Trophoblast cell (in vitro differentiated cells and primary cell): ENCODE data around the gene QRFP. TPM values are rescaled to one million over a fixed set of nuclear protein-coding genes. Genes with fewer than 3 reads are reported as not detected.

Source experiments
- DNase-seq, 2 donors: peaks; one replicate each; pipeline ENCODE4 v3.0.0-alpha.2; 2016
- H2AFZ ChIP-seq: 2 replicates; pipeline ENCODE4 v1.6.1; 2013; ENCODE audit warnings: low read length, moderate library complexity, mild to moderate bottlenecking; ENCODE audit not compliant: insufficient read depth, poor library complexity
- H2AK5ac ChIP-seq: 2 replicates; pipeline ENCODE4 v1.6.1; 2013; ENCODE audit warnings: mild to moderate bottlenecking, low read length
- H2BK120ac ChIP-seq: 2 replicates; pipeline ENCODE4 v1.6.1; 2013; ENCODE audit warnings: low read length, mild to moderate bottlenecking, moderate library complexity; ENCODE audit not compliant: insufficient read depth, poor library complexity
- H2BK12ac ChIP-seq: 2 replicates; pipeline ENCODE4 v1.6.1; 2013; ENCODE audit warnings: mild to moderate bottlenecking, low read length, moderate library complexity
- H2BK5ac ChIP-seq: 2 replicates; pipeline ENCODE4 v1.6.1; 2013; ENCODE audit warnings: low read length, low read depth, moderate library complexity, mild to moderate bottlenecking; ENCODE audit not compliant: poor library complexity
- H3K14ac ChIP-seq: 2 replicates; pipeline ENCODE4 v1.6.1; 2013; ENCODE audit warnings: mild to moderate bottlenecking, low read length
- H3K18ac ChIP-seq: 2 replicates; pipeline ENCODE4 v1.6.1; 2013; ENCODE audit warnings: mild to moderate bottlenecking, low read length
- H3K23ac ChIP-seq: 2 replicates; pipeline ENCODE4 v1.6.1; 2013; ENCODE audit warnings: low read length
- H3K27ac ChIP-seq: 2 replicates; pipeline ENCODE4 v1.5.1; 2013; ENCODE audit warnings: low read depth, mild to moderate bottlenecking, inconsistent platforms, low read length, moderate library complexity
- H3K27me3 ChIP-seq: 2 replicates; pipeline ENCODE4 v1.6.1; 2013; ENCODE audit warnings: inconsistent platforms, mild to moderate bottlenecking, low read length, moderate library complexity; ENCODE audit not compliant: insufficient read depth
- H3K36me3 ChIP-seq, 2 experiments: 1 replicate in 1 of 2; 2 replicates in 1 of 2; pipeline ENCODE4 v1.6.1; 2013; ENCODE audit warnings: low read length in 2 of 2, mild to moderate bottlenecking in 2 of 2, moderate library complexity in 1 of 2; ENCODE audit not compliant: insufficient read depth in 2 of 2, control insufficient read depth in 1 of 2
- H3K4ac ChIP-seq: 2 replicates; pipeline ENCODE4 v1.6.1; 2013; ENCODE audit warnings: low read depth, mild to moderate bottlenecking, low read length, moderate library complexity
- H3K4me1 ChIP-seq, 2 experiments: 1 replicate in 1 of 2; 2 replicates in 1 of 2; pipeline ENCODE4 v1.6.1; 2013; ENCODE audit warnings: low read length in 2 of 2, mild to moderate bottlenecking in 2 of 2, moderate library complexity in 1 of 2; ENCODE audit not compliant: insufficient read depth in 2 of 2, control insufficient read depth in 1 of 2
- H3K4me2 ChIP-seq: 2 replicates; pipeline ENCODE4 v1.6.1; 2013; ENCODE audit warnings: inconsistent platforms, mild to moderate bottlenecking, low read length, moderate library complexity
- H3K4me3 ChIP-seq: 2 replicates; pipeline ENCODE4 v1.5.1; 2013; ENCODE audit warnings: mild to moderate bottlenecking, low read depth, low read length, inconsistent platforms
- H3K79me1 ChIP-seq: one replicate; pipeline ENCODE4 v1.6.1; 2013; ENCODE audit warnings: low read length
- H3K79me2 ChIP-seq: 2 replicates; pipeline ENCODE4 v1.6.1; 2013; ENCODE audit warnings: low read length, mild to moderate bottlenecking; ENCODE audit not compliant: control insufficient read depth, insufficient read depth, poor library complexity
- H3K9ac ChIP-seq: 2 replicates; pipeline ENCODE4 v1.6.1; 2013; ENCODE audit warnings: mild to moderate bottlenecking, low read length
- H3K9me3 ChIP-seq: 2 replicates; pipeline ENCODE4 v1.6.1; 2013; ENCODE audit warnings: low read depth, mild to moderate bottlenecking, control low read depth, inconsistent platforms, low read length; ENCODE audit not compliant: insufficient read depth
- H4K12ac ChIP-seq: 2 replicates; pipeline ENCODE4 v1.6.1; 2013; ENCODE audit warnings: low read depth, mild to moderate bottlenecking, low read length, moderate library complexity
- H4K8ac ChIP-seq: 2 replicates; pipeline ENCODE4 v1.6.1; 2013; ENCODE audit warnings: low read depth, mild to moderate bottlenecking, low read length, moderate library complexity
- H4K91ac ChIP-seq: one replicate; pipeline ENCODE4 v1.6.1; 2013; ENCODE audit warnings: low read depth, mild to moderate bottlenecking, low read length, moderate library complexity
- WGBS: extraction: QIAGEN DNeasy Blood & Tissue Kit; methylation state at CpG from one replicate; pipeline ENCODE4 v1.1.7; 2013; ENCODE audit warnings: missing lambda C conversion rate; ENCODE audit not compliant: insufficient read length, insufficient coverage; ENCODE audit errors: extremely low coverage; 5-methylcytosine and 5-hydroxymethylcytosine counted together
- polyA plus RNA-seq: library from polyadenylated mRNA; stranded (reverse); fragments of 200-250 nt; gene quantifications from 2 replicates; pipeline ENCODE4 v1.2.3, GENCODE V29; 2013

QRFP gene
- polyA plus RNA-seq: 0.10 and 0.11 TPM in 2 replicates

DNA sequence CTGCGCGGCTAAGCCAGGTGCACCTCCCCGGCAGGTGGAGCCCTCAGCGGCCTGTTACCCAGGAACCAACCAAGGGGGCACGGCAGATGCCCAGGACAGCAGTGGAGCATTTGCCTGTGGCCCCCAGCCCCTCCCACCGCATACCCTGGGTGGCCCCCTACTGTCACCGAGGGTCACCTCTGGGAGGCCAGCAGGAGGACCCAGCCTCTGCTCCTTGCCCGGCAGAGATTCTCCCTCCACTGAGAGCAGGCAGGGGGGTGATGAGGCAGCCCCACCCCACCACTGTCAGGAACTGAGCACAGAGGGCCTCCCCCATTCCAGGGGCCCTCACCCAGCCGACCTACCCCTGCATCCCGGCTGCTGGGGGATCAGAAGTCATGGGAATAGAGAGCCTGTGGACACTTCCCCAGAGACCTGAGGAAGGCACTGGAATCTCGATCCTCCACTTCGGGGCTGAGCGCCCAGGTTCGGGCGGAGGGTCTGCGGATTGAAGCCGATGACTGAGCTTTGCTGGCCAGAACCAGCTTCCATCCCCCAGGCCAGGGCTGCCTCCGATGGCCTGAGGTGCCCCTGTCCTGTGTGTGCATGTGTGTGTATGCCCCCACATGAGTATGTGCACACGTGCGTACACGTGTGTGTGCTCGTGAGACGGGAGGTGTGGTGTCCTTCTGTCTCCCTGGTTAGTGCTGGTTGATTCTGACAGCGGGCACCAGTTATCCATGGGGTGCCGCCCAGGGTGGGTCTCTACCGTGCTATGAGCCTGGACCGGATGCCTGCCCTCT is at the start of gene QRFP:
Gene QRFP, minus strand, starts transcription at position 580 of the 782 bp plus-strand sequence. CDS start 2,974 bp downstream, outside the sequence.
- Histone ChIP-seq H4K8ac (no peak within 1 kb of the TSS), H4K91ac (no peak within 1 kb of the TSS), H3K27me3 (no peaks in the 10 kb centered on the region), H3K27ac (no peak within 1 kb of the TSS), H3K79me2 (no peaks in the 10 kb centered on the region), H2BK120ac (no peak within 1 kb of the TSS), H3K4me2 (no peak within 1 kb of the TSS), H3K14ac (no peak within 1 kb of the TSS), H3K79me1 (no peaks in the 10 kb centered on the region), H3K36me3 (peaks cover 8 to 17% of the 10 kb centered on the region in 2 experiments), H3K18ac (no peak within 1 kb of the TSS), H3K4me1 (no peaks in the 10 kb centered on the region), H3K9ac (no peak within 1 kb of the TSS), H2AFZ (no peak within 1 kb of the TSS), H2BK5ac (no peak within 1 kb of the TSS), H2BK12ac (no peak within 1 kb of the TSS), H3K9me3 (no peaks in the 10 kb centered on the region), H3K4ac (no peak within 1 kb of the TSS), H4K12ac (no peak within 1 kb of the TSS), H3K4me3 (peak within 1 kb of the TSS; percentile 41), H2AK5ac (no peak within 1 kb of the TSS), H3K23ac (no peak within 1 kb of the TSS)
- DNase-seq: peak in 1 of 2 donors; percentile 18
- WGBS: no CpG with 5 or more reads among the region's 27 CpGs

- Histone ChIP-seq H3K14ac (no peak overlapping the region), H2AFZ (no peak overlapping the region), H3K4ac (no peak overlapping the region), H3K36me3 (no peaks in the 10 kb centered on the region), H2BK5ac (no peak overlapping the region), H3K27ac (no peak overlapping the region), H3K23ac (no peak overlapping the region), H3K4me2 (no peak overlapping the region), H4K8ac (no peak overlapping the region), H4K91ac (no peak overlapping the region), H2BK120ac (no peak overlapping the region), H3K9me3 (peaks cover 5% of the 10 kb centered on the region), H3K4me1 (no peaks in the 10 kb centered on the region), H3K18ac (no peak overlapping the region), H3K27me3 (peaks cover 8% of the 10 kb centered on the region), H4K12ac (no peak overlapping the region), H3K4me3 (no peak overlapping the region), H3K79me1 (no peaks in the 10 kb centered on the region), H3K9ac (no peak overlapping the region), H2AK5ac (no peak overlapping the region), H2BK12ac (no peak overlapping the region), H3K79me2 (no peaks in the 10 kb centered on the region)
- no CpG with 5 or more reads among the region's 9 CpGs for WGBS
- DNase-seq: no peak
Measured at GRCh38 chr9:130945173-130945572, 48.6 kb upstream of the QRFP start.

DNA sequence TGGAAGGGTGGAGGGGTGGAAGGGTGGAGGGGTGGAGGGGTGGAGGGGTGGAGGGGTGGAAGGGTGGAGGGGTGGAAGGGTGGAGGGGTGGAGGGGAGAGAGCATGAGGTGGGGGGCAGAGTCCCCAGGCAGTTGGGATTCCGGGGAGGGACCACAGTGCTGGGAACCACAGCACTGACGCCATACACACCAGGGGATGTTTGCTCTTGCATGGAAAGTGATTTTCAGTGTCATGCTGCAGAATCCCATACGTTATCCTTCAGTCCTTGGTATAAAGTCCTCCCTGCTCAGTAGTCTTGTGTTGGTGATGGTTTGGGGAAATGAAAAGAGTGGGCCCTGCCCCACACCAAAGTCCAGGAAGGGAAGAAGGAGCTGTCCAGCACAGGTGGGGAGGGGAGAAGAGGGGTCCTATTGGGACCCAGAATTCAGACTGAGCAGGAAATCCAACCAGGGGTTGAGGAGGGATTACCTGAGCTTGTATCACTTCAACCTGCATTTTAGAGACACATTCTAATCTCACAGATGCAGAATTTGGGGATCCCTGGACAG is 48.0 kb upstream of the QRFP start:
- H2AK5ac ChIP-seq: no peak overlapping the region
- no peak overlapping the region for H4K12ac ChIP-seq
- no peak overlapping the region for H4K8ac ChIP-seq
- H2AFZ ChIP-seq: no peak overlapping the region
- no peaks in the 10 kb centered on the region for H3K4me1 ChIP-seq
- no peak overlapping the region for H2BK120ac ChIP-seq
- DNase-seq: no peak
- no peak overlapping the region for H3K4ac ChIP-seq
- H3K27me3 ChIP-seq: peaks cover 12% of the 10 kb centered on the region
- no peak overlapping the region for H2BK5ac ChIP-seq
- H3K9ac ChIP-seq: no peak overlapping the region
- no peak overlapping the region for H3K14ac ChIP-seq
- H3K4me2 ChIP-seq: no peak overlapping the region
- H3K27ac ChIP-seq: no peak overlapping the region
- WGBS: no CpG with 5 or more reads among the region's 3 CpGs
- no peaks in the 10 kb centered on the region for H3K36me3 ChIP-seq
- no peaks in the 10 kb centered on the region for H3K79me1 ChIP-seq
- no peak overlapping the region for H2BK12ac ChIP-seq
- no peak overlapping the region for H4K91ac ChIP-seq
- H3K4me3 ChIP-seq: no peak overlapping the region
- H3K18ac ChIP-seq: no peak overlapping the region
- peaks cover 1% of the 10 kb centered on the region for H3K9me3 ChIP-seq
- no peaks in the 10 kb centered on the region for H3K79me2 ChIP-seq
- no peak overlapping the region for H3K23ac ChIP-seq

DNA sequence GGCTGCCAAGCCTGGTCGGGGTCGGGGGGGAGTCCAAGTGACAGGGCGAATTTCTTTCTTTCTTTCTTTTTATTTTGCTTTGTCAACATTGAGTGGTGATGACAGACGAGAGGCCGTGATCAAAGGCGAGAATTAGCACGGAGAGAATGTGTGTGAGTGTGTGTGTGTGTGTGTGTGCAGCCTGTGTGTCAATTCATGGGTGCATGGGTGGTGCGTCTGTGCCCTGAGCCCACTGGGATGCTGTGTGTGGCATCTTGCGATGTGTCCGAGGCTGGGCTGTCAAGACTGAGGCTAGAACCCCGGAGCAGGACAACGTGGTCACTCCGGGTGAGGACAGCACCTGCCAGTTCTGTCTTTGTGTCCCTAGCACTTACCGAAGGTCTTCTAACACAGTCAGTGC is 47.2 kb upstream of the QRFP start:
- H3K79me1 ChIP-seq: no peaks in the 10 kb centered on the region
- no peak overlapping the region for H2BK5ac ChIP-seq
- no peaks in the 10 kb centered on the region for H3K79me2 ChIP-seq
- H3K23ac ChIP-seq: no peak overlapping the region
- no peak overlapping the region for H3K4ac ChIP-seq
- no CpG with 5 or more reads among the region's 14 CpGs for WGBS
- H3K27me3 ChIP-seq: peaks cover 20% of the 10 kb centered on the region
- H3K27ac ChIP-seq: no peak overlapping the region
- H4K8ac ChIP-seq: no peak overlapping the region
- H2BK12ac ChIP-seq: no peak overlapping the region
- no peak for DNase-seq
- peak overlapping the region; percentile 3 for H3K4me3 ChIP-seq
- no peak overlapping the region for H2AFZ ChIP-seq
- H3K14ac ChIP-seq: no peak overlapping the region
- H3K4me1 ChIP-seq: peaks cover 0 to 3% of the 10 kb centered on the region in 2 experiments
- no peaks in the 10 kb centered on the region for H3K36me3 ChIP-seq
- H3K18ac ChIP-seq: no peak overlapping the region
- H2AK5ac ChIP-seq: no peak overlapping the region
- H4K12ac ChIP-seq: no peak overlapping the region
- no peak overlapping the region for H2BK120ac ChIP-seq
- no peak overlapping the region for H3K4me2 ChIP-seq
- no peak overlapping the region for H3K9ac ChIP-seq
- H4K91ac ChIP-seq: no peak overlapping the region
- no peaks in the 10 kb centered on the region for H3K9me3 ChIP-seq
